Hepatocyte (in vitro differentiated cells): ENCODE data around the gene GAB3. TPM values are rescaled to one million over a fixed set of nuclear protein-coding genes. Genes with fewer than 3 reads are reported as not detected.
"Not testable (repeated sequence)": the region's sequence is repeated elsewhere in the genome, so short reads cannot be mapped to it uniquely, and the experiment has no call there.

ENCODE experiments used
- DNase-seq: peaks from one replicate; pipeline ENCODE4 v3.0.0-alpha.2; 2016; ENCODE audit warnings: low spot score
- H2AFZ ChIP-seq: fragments of 200-600 bp; sonication (generic); 2 replicates; pipeline ENCODE4 v1.6.0; 2016; ENCODE audit warnings: antibody characterized with exemption, mild to moderate bottlenecking
- H3K27ac ChIP-seq: fragments of 200-600 bp; sonication (generic); 2 replicates; pipeline ENCODE4 v1.5.1; 2016; ENCODE audit warnings: mild to moderate bottlenecking
- H3K27me3 ChIP-seq: fragments of 200-600 bp; sonication (generic); 2 replicates; pipeline ENCODE4 v1.6.1; 2016
- H3K36me3 ChIP-seq: fragments of 200-600 bp; sonication (generic); replicated peaks from 2 replicates; pipeline ENCODE4 v1.5.1; 2016; ENCODE audit warnings: low read depth; ENCODE audit not compliant: insufficient read depth
- H3K4me1 ChIP-seq: fragments of 200-600 bp; sonication (generic); 2 replicates; pipeline ENCODE4 v1.5.1; 2016; ENCODE audit warnings: mild to moderate bottlenecking, moderate library complexity; ENCODE audit not compliant: insufficient read depth
- H3K4me2 ChIP-seq: fragments of 200-600 bp; sonication (generic); 2 replicates; pipeline ENCODE4 v1.6.0; 2016
- H3K4me3 ChIP-seq: fragments of 200-600 bp; sonication (generic); 2 replicates; pipeline ENCODE4 v1.5.1; 2016; ENCODE audit warnings: mild to moderate bottlenecking
- H3K79me2 ChIP-seq: fragments of 200-600 bp; sonication (generic); 2 replicates; pipeline ENCODE4 v1.6.0; 2017; ENCODE audit warnings: mild to moderate bottlenecking
- H3K9me2 ChIP-seq: fragments of 200-600 bp; sonication (generic); replicated peaks from 2 replicates; pipeline ENCODE4 v1.6.0; 2017; ENCODE audit warnings: mild to moderate bottlenecking; ENCODE audit not compliant: insufficient read depth
- H3K9me3 ChIP-seq: fragments of 200-600 bp; sonication (generic); 2 replicates; pipeline ENCODE4 v1.5.1; 2016; ENCODE audit warnings: low read depth, mild to moderate bottlenecking
- H4K20me1 ChIP-seq: fragments of 200-600 bp; sonication (generic); 2 replicates; pipeline ENCODE4 v1.6.0; 2016; ENCODE audit warnings: mild to moderate bottlenecking; ENCODE audit not compliant: insufficient read depth, poor library complexity, severe bottlenecking
- WGBS: methylation state at CpG from one replicate; pipeline ENCODE4 v1.1.6; 2016; ENCODE audit warnings: low lambda C conversion rate; ENCODE audit errors: missing lambda C conversion rate; 5-methylcytosine and 5-hydroxymethylcytosine counted together
- polyA plus RNA-seq: library from polyadenylated mRNA; unstranded; fragments of >200 nt; fragmentation: Nextera tagmentation; extraction: Ambion mirVana; gene quantifications from 2 replicates; pipeline ENCODE4 v1.2.1, GENCODE V29; 2016
- small RNA-seq: library from RNA; depleted of rRNA; stranded (forward); fragments of <200 nt; gene quantifications from one replicate; pipeline ENCODE3, GENCODE V24; 2014
- total RNA-seq: library from RNA; depleted of rRNA; stranded (reverse); fragments of >200 nt; gene quantifications from 2 replicates; pipeline ENCODE4 v1.2.3, GENCODE V29; 2014

GAB3 gene
- total and polyA plus RNA-seq, 2 experiments from 2014 or later = 0.21 to 0.50 TPM

DNA sequence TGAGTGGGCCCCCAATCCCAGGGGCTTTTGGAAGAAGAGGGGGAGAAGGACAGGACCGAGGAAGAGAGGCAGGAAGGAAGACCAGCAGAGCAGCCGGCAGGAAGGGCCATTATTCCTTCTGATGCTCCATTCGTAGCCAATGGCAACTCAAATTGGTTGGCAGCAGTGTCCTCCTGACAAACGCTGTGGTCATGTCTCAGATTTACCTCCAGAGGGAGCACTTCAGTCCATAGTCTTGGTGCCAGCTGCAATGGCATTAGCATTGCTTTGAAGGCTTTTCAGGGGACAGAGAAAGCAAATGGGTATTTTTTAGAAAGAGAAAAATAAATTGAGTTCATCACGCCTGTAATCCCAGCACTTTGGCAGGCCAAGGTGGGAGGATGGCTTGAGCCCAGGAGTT lies 121.9 kb downstream of the GAB3 start:
- not testable (repeated sequence) for H3K4me2 ChIP-seq
- WGBS = no CpG with 5 or more reads among the region's 5 CpGs

More for the DNA sequence above, 121.9 kb downstream of the GAB3 start:
- not testable (repeated sequence) for H3K36me3 ChIP-seq, DNase-seq, H3K79me2 ChIP-seq, H3K27me3 ChIP-seq, H3K4me1 ChIP-seq, H3K4me3 ChIP-seq, H3K9me2 ChIP-seq, H2AFZ ChIP-seq, H3K9me3 ChIP-seq, H3K27ac ChIP-seq, H4K20me1 ChIP-seq

Small RNA genes lying within 50 kb of the gene (small RNA-seq; reads per million reads assigned to genes)
- gene SNORA36A = not detected

Other genes with a start within 250 kb of the GAB3 start
- gene FAM3A, start 234.8 kb downstream of the GAB3 start, total RNA-seq = 33.8 and 41.1 TPM in 2 replicates
- gene FAM3A, start 234.8 kb downstream of the GAB3 start, polyA plus RNA-seq = 68.0 and 70.9 TPM in 2 replicates
- 24.8 and 26.2 TPM in 2 replicates for gene G6PD, start 204.2 kb downstream of the GAB3 start, total RNA-seq
- 9.8 and 12.8 TPM in 2 replicates for gene G6PD, start 204.2 kb downstream of the GAB3 start, polyA plus RNA-seq
- gene IKBKG, start 203.5 kb downstream of the GAB3 start, total RNA-seq = 19.7 and 21.4 TPM in 2 replicates
- 30.7 and 32.9 TPM in 2 replicates for gene IKBKG, start 203.5 kb downstream of the GAB3 start, polyA plus RNA-seq
- not detected in 2 replicates for gene CTAG1A, start 165.9 kb downstream of the GAB3 start, total RNA-seq
- gene CTAG1A, start 165.9 kb downstream of the GAB3 start, polyA plus RNA-seq = not detected in 2 replicates
- not detected in 2 replicates for gene CTAG1B, start 131.8 kb downstream of the GAB3 start, total RNA-seq
- not detected in 2 replicates for gene CTAG1B, start 131.8 kb downstream of the GAB3 start, polyA plus RNA-seq
- not detected in 2 replicates for gene CTAG2, start 97.5 kb downstream of the GAB3 start, total RNA-seq
- gene CTAG2, start 97.5 kb downstream of the GAB3 start, polyA plus RNA-seq = not detected in 2 replicates
- 27.8 and 32.1 TPM in 2 replicates for gene DKC1, start 11.8 kb upstream of the GAB3 start, total RNA-seq
- 38.9 and 43.0 TPM in 2 replicates for gene DKC1, start 11.8 kb upstream of the GAB3 start, polyA plus RNA-seq
- gene MPP1, start 54.4 kb upstream of the GAB3 start, total RNA-seq = 18.7 and 20.4 TPM in 2 replicates
- gene MPP1, start 54.4 kb upstream of the GAB3 start, polyA plus RNA-seq = 11.4 and 15.0 TPM in 2 replicates
- gene SMIM9, start 83.6 kb upstream of the GAB3 start, total RNA-seq = not detected in 2 replicates
- gene SMIM9, start 83.6 kb upstream of the GAB3 start, polyA plus RNA-seq = not detected in 2 replicates
- gene F8A1, start 135.3 kb upstream of the GAB3 start, total RNA-seq = 6.4 and 7.7 TPM in 2 replicates
- gene F8A1, start 135.3 kb upstream of the GAB3 start, polyA plus RNA-seq = 33.8 and 40.1 TPM in 2 replicates